Measurements from ENCODE around the gene LAMA5.

- no peak for TF ChIP-seq POLR2AphosphoS5 (IDR thresholded peaks at IDR 0.05; ENCODE audit: low read depth)
- TF ChIP-seq, protein P1, sequence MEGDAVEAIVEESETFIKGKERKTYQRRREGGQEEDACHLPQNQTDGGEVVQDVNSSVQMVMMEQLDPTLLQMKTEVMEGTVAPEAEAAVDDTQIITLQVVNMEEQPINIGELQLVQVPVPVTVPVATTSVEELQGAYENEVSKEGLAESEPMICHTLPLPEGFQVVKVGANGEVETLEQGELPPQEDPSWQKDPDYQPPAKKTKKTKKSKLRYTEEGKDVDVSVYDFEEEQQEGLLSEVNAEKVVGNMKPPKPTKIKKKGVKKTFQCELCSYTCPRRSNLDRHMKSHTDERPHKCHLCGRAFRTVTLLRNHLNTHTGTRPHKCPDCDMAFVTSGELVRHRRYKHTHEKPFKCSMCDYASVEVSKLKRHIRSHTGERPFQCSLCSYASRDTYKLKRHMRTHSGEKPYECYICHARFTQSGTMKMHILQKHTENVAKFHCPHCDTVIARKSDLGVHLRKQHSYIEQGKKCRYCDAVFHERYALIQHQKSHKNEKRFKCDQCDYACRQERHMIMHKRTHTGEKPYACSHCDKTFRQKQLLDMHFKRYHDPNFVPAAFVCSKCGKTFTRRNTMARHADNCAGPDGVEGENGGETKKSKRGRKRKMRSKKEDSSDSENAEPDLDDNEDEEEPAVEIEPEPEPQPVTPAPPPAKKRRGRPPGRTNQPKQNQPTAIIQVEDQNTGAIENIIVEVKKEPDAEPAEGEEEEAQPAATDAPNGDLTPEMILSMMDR (conservative IDR thresholded peaks at IDR 0.05; ENCODE audit: low read depth in 2 of 2): no peak
Observed at GRCh38 chr20:62285151-62285550, 82.0 kb downstream of the LAMA5 start.

Measured in GM23338 (cell line).